GM12891 (cell line): ENCODE measurements around the gene FBF1.

Experiments used
- PAX5 ChIP-seq: IDR thresholded peaks from 2 replicates; pipeline ENCODE4 v1.6.1; 2011; ENCODE audit warnings: low read length, moderate library complexity, mild to moderate bottlenecking; ENCODE audit not compliant: insufficient read depth, severe bottlenecking
- POLR2A ChIP-seq: IDR thresholded peaks from 2 replicates; pipeline ENCODE4 v1.6.1; 2011; ENCODE audit warnings: low read depth, low read length, control low read depth
- POLR2AphosphoS5 ChIP-seq: IDR thresholded peaks from 2 replicates; pipeline ENCODE4 v1.6.1; 2011; ENCODE audit warnings: low read depth, low read length, control low read depth
- SPI1 ChIP-seq: IDR thresholded peaks from 2 replicates; pipeline ENCODE4 v1.6.1; 2011; ENCODE audit warnings: low read depth, low read length, control low read depth
- TAF1 ChIP-seq: IDR thresholded peaks from 2 replicates; pipeline ENCODE4 v1.6.1; 2011; ENCODE audit warnings: low read depth, low read length, control low read depth

- TF ChIP-seq POLR2A: no peak
- no peak for TF ChIP-seq POLR2AphosphoS5
- TF ChIP-seq TAF1: no peak
- TF ChIP-seq SPI1: no peak
- TF ChIP-seq PAX5: no peak
These were observed 55.4 kb downstream of the FBF1 start for GRCh38 chr17:75885431-75885830.
